GM12874 (cell line): ENCODE data around the gene SLC26A3.

Source experiments
- TF ChIP-seq, protein P1 (sequence below): IDR thresholded peaks from 2 replicates; pipeline ENCODE4 v1.5.1; 2011; ENCODE audit warnings: low read depth, mild to moderate bottlenecking, control low read depth, low read length, moderate library complexity; ENCODE audit not compliant: insufficient read depth

Gene SLC26A3

DNA sequence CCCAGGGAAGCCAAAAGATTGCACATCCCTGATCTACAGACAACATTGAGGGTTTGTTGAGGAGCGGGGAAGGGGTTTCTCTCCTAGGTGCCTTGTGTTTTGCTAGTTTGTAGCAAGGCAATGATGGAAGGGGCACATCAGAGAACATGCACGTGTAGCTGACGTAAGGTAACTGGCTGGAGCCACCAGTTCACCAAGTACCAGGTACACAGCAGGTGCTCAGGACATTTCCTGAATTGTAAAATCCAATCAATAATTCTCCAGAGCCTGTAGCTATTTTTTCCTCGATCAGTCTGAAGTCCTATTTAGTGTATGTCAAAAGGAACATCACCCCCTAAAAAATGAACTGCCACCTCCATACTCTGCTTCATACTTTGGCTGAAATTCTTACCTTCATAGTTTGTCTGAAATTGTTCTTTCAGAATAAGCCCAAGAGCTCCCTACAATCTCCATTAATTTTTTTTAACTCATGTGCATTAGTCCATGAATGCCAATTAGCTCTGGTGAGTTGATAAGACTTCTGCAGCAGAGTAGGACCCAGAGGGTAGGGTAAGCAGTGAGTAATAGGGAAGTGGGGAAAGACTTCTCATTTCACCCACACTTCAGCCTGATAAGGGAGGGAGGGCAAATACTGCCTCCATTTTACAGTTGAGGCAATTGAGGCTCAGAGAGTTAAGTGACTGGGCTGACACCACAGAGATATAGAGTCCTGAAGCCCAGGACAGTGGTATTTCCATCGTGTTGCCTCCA lies 36.0 kb upstream of the SLC26A3 start:
- TF ChIP-seq, protein P1, sequence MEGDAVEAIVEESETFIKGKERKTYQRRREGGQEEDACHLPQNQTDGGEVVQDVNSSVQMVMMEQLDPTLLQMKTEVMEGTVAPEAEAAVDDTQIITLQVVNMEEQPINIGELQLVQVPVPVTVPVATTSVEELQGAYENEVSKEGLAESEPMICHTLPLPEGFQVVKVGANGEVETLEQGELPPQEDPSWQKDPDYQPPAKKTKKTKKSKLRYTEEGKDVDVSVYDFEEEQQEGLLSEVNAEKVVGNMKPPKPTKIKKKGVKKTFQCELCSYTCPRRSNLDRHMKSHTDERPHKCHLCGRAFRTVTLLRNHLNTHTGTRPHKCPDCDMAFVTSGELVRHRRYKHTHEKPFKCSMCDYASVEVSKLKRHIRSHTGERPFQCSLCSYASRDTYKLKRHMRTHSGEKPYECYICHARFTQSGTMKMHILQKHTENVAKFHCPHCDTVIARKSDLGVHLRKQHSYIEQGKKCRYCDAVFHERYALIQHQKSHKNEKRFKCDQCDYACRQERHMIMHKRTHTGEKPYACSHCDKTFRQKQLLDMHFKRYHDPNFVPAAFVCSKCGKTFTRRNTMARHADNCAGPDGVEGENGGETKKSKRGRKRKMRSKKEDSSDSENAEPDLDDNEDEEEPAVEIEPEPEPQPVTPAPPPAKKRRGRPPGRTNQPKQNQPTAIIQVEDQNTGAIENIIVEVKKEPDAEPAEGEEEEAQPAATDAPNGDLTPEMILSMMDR, result no peak

DNA sequence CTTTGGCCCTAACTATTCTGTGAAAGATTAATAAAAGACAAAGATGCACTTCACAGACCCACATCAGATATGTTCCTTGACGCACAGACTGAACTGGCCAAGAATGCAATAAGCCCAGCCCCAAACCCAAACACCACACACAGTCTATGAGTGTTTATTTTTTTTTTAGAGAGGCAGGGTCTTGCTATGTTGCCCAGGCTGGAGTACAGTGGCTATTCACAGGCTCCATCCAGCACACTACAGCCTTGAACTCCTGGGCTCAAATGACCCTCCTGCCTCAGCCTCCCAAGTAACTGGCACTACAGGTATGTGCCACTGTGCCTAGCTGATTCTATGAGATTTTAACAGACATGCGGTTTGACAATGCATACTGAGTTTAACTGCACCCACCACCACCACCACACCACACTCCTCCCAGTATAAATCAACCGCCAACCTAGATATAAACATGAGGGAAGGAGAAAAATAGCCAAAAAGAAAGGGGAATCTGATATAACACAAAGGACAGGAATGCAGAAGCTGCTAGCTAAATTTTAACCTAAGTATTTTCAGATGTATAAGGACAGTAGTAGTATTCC lies 35.1 kb upstream of the SLC26A3 start:
- TF ChIP-seq, protein P1, result no peak

DNA sequence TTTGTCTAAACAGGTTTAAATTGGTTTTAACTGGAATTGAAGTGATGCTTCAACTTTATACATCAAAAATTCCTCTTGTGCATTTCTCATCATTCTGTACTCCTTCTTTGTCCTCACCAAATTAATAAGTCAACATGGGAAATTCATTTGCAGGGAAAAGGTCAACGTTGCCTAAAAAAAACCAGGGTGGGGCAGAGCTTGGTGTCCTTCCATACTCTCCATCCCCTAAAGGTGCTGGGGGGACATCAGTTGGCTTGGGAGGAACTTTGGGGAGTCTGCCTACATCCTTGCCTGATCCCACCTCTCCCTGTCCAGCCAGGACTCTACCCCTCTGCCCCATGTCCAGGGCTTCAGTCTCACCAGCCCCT lies 34.1 kb upstream of the SLC26A3 start:
- TF ChIP-seq, protein P1, result no peak

DNA sequence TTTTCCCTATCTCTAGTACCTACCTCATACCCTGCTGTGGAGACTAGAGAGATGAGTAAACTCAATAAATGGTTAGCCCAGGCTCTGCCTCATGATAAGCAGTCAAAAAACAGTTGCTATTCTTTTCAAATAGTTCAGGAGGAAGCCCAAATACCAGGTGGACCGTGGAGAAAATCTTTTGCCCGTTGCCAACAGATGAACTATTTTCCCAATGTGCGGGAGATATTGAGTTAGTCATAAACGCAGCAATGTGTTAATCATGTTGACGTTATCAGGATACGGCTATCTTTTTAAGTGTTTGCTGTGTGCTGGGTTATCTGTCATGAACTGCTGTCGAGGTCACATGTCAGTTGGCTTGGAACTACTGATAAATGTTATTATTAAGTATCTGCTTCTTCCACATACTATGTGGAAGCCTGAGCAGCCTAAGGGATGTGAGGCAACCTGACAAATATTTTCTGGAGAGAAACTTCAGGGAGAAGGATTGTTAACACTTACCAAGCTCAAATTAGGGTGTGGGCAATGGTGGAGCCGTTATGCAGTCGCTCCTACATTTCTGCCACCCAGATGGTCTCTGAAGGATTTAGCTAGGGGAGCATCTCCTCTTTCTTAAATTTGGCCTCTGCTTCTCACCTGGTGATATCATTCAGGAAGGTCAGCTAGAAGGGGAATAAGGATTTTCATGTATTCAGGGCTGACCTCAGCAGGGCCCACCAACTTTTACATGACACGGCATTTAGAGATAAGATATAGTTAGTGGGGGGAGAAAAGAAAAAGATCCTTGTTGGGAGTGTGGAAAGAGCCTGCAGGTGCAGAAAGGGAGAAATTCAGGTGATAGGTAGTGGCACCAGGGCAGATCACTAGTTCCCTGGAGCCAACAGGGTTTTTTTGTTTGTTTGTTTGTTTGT lies 33.5 kb upstream of the SLC26A3 start:
- TF ChIP-seq, protein P1, result no peak

DNA sequence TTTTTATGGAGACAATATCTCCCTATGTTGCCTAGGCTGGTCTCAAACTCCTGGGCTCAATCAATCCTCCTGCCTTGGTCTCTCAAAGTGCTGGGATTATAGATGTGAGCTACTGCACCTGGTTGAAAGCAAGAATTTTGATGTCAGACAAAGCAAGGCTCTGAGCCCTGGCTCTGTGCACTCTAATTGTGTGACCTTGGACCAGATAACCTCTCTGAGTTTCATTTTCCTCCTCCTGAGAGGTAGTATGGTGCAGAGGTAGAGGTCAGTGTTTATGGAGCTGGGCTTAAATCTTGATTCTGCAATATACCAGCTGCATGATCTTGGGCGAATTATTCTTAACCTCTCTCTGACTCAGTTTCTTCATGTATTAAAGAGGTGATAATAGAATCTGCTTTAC lies 31.4 kb upstream of the SLC26A3 start:
- TF ChIP-seq, protein P1, result no peak

DNA sequence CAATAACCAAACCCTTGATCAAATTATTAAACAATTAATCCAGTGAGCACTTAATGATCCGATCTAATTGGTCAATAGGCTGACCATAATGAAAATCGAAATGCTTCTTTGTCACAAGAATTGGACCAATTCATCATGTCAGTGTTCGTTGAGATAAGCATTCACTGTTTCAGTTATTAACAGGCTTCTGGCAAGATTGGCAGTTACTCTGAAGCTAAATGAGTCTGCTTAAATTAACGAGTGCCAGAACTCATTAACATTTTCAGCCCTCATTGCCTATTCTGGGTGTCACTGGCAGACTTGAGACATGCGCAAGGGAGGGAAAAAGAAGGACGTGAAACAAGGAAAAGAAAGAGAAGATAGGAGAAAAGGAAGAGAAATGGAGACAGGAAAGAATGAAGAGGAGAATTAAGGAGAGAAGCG lies 30.7 kb upstream of the SLC26A3 start:
- TF ChIP-seq, protein P1, result no peak

DNA sequence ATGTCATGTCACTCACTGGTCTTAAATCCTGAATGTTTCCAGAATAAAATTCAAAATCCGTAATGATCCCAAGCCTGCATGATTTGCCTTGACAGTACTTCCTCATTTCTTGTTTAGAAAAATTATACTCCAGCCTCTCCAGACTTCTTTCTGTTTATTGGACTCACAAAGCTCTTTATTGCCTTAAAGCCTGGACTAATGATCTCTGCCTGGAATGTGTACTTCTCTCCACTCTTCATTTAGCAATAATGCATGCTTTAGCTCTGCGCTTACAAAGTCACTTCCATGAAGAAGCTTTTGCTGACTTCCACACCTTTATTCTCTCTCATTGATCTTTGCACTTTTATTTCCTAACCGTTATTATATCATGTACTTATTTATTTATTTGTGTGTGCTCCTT lies 27.4 kb upstream of the SLC26A3 start:
- TF ChIP-seq, protein P1, result no peak
